WTC11 (cell line): ENCODE data around the gene IGSF9. TPM values are rescaled to one million over a fixed set of nuclear protein-coding genes. Genes with fewer than 3 reads are reported as not detected.

Source experiments
- ATAC-seq: fragments of 200-7000 bp; cut with Tn5 transposase; 2 replicates; pipeline ENCODE4 v1.10.0; 2021; ENCODE audit warnings: mild to moderate bottlenecking, moderate library complexity
- CTCF ChIA-PET: fragments of 300-600 bp; sonication (Branson Sonifier 250); formaldehyde crosslinking; loops from one replicate; lab custom pipeline; 2021; ENCODE audit warnings: antibody characterized with exemption; lab: Charles Lee
- POLR2A ChIA-PET: fragments of 350-600 bp; sonication (Branson Sonifier 250); formaldehyde crosslinking; loops from one replicate; lab custom pipeline; 2021; ENCODE audit warnings: antibody characterized with exemption; lab: Charles Lee
- DNase-seq: peaks from one replicate; pipeline ENCODE4 v3.0.0; 2021; ENCODE audit warnings: low spot score
- H3K27ac Mint-ChIP-seq: 2 replicates; pipeline ENCODE4 v1.8.0; 2021; ENCODE audit warnings: mixed read lengths
- H3K27me3 Mint-ChIP-seq: 2 replicates; pipeline ENCODE4 v1.8.0; 2021; ENCODE audit warnings: low read depth, mild to moderate bottlenecking, moderate library complexity, mixed read lengths
- H3K36me3 Mint-ChIP-seq: 2 replicates; pipeline ENCODE4 v1.8.0; 2021; ENCODE audit warnings: mixed read lengths
- H3K4me1 Mint-ChIP-seq: 2 replicates; pipeline ENCODE4 v1.8.0; 2022; ENCODE audit warnings: mixed read lengths
- H3K4me3 Mint-ChIP-seq: 2 replicates; pipeline ENCODE4 v1.8.0; 2021; ENCODE audit warnings: mild to moderate bottlenecking, moderate library complexity, mixed read lengths
- H3K9me3 Mint-ChIP-seq: 2 replicates; pipeline ENCODE4 v1.8.0; 2021; ENCODE audit warnings: mixed read lengths
- AR ChIP-seq: fragments of 250-450 bp; sonication (Bioruptor Pico); IDR thresholded peaks from 2 replicates; pipeline ENCODE4 v1.9.0; 2021; ENCODE audit warnings: mild to moderate bottlenecking
- ATF1 ChIP-seq: sonication (generic); formaldehyde crosslinking; IDR thresholded peaks from 2 replicates; pipeline ENCODE4 v1.8.1; 2023; ENCODE audit warnings: mild to moderate bottlenecking, moderate library complexity, missing genetic modification reagents
- CREB1 ChIP-seq: sonication (generic); formaldehyde crosslinking; IDR thresholded peaks from 2 replicates; pipeline ENCODE4 v1.8.0; 2023; ENCODE audit warnings: mild to moderate bottlenecking, missing genetic modification reagents
- ERG ChIP-seq: fragments of 250-450 bp; sonication (Bioruptor Pico); IDR thresholded peaks from 2 replicates; pipeline ENCODE4 v1.8.0; 2021; ENCODE audit warnings: mild to moderate bottlenecking
- GRHL2 ChIP-seq: fragments of 250-450 bp; sonication (Bioruptor Pico); IDR thresholded peaks from 2 replicates; pipeline ENCODE4 v1.8.0; 2022; ENCODE audit warnings: mild to moderate bottlenecking, moderate library complexity; ENCODE audit not compliant: insufficient replicate concordance, severe bottlenecking
- GTF2I ChIP-seq: fragments of 250-450 bp; sonication (Bioruptor Pico); conservative IDR thresholded peaks from 2 replicates; pipeline ENCODE4 v1.4.0; 2021; ENCODE audit warnings: mild to moderate bottlenecking
- HMGA2 ChIP-seq: fragments of 250-450 bp; sonication (Bioruptor Pico); IDR thresholded peaks from 2 replicates; pipeline ENCODE4 v1.4.0; 2021; ENCODE audit warnings: mild to moderate bottlenecking, moderate library complexity
- JAZF1 ChIP-seq: fragments of 250-450 bp; sonication (Bioruptor Pico); IDR thresholded peaks from 2 replicates; pipeline ENCODE4 v1.9.0; 2021; ENCODE audit warnings: moderate library complexity, mild to moderate bottlenecking, inconsistent platforms
- KAT7 ChIP-seq: sonication (generic); formaldehyde crosslinking; IDR thresholded peaks from 2 replicates; pipeline ENCODE4 v1.8.1; 2023; ENCODE audit warnings: missing genetic modification reagents, mild to moderate bottlenecking, borderline replicate concordance
- MLX ChIP-seq: sonication (generic); formaldehyde crosslinking; IDR thresholded peaks from 2 replicates; pipeline ENCODE4 v1.8.1; 2023; ENCODE audit warnings: mild to moderate bottlenecking, missing genetic modification reagents, moderate library complexity
- NR1H2 ChIP-seq: sonication (generic); formaldehyde crosslinking; IDR thresholded peaks from 2 replicates; pipeline ENCODE4 v1.9.0; 2021; ENCODE audit warnings: mild to moderate bottlenecking, moderate library complexity, missing genetic modification reagents
- PREB ChIP-seq: sonication (generic); formaldehyde crosslinking; IDR thresholded peaks from 2 replicates; pipeline ENCODE4 v1.8.1; 2022; ENCODE audit warnings: mild to moderate bottlenecking, missing genetic modification reagents, moderate library complexity, borderline replicate concordance
- SOX15 ChIP-seq: fragments of 250-450 bp; sonication (Bioruptor Pico); IDR thresholded peaks from 2 replicates; pipeline ENCODE4 v1.9.0; 2021; ENCODE audit warnings: mild to moderate bottlenecking
- SP1 ChIP-seq: sonication (generic); formaldehyde crosslinking; conservative IDR thresholded peaks from 2 replicates; pipeline ENCODE4 v1.8.1; 2022; ENCODE audit warnings: missing genetic modification reagents
- TEAD4 ChIP-seq: sonication (generic); formaldehyde crosslinking; IDR thresholded peaks from 2 replicates; pipeline ENCODE4 v1.8.0; 2022; ENCODE audit warnings: mild to moderate bottlenecking, missing genetic modification reagents
- ZBTB21 ChIP-seq: sonication (generic); formaldehyde crosslinking; IDR thresholded peaks from 2 replicates; pipeline ENCODE4 v1.8.1; 2023; ENCODE audit warnings: mild to moderate bottlenecking, missing genetic modification reagents, borderline replicate concordance
- ZMAT4 ChIP-seq: fragments of 250-450 bp; sonication (Bioruptor Pico); IDR thresholded peaks from 2 replicates; pipeline ENCODE4 v1.9.0; 2021; ENCODE audit warnings: mild to moderate bottlenecking
- ZNF121 ChIP-seq: sonication (generic); formaldehyde crosslinking; IDR thresholded peaks from 2 replicates; pipeline ENCODE4 v1.8.0; 2023; ENCODE audit warnings: missing genetic modification reagents
- ZNF219 ChIP-seq: sonication (generic); formaldehyde crosslinking; IDR thresholded peaks from 2 replicates; pipeline ENCODE4 v1.8.0; 2023; ENCODE audit warnings: missing genetic modification reagents, mild to moderate bottlenecking, borderline replicate concordance
- ZNF532 ChIP-seq: fragments of 250-450 bp; sonication (Bioruptor Pico); IDR thresholded peaks from 2 replicates; pipeline ENCODE4 v1.9.0; 2021; ENCODE audit warnings: mild to moderate bottlenecking, borderline replicate concordance
- total RNA-seq: library from RNA; stranded (reverse); gene quantifications from 3 replicates; pipeline ENCODE4 v1.2.3, GENCODE V29; 2021
- TF ChIP-seq, protein P1 (sequence below): sonication (generic); formaldehyde crosslinking; IDR thresholded peaks from 2 replicates; pipeline ENCODE4 v1.8.0; 2022; ENCODE audit warnings: missing genetic modification reagents

Gene IGSF9
- total RNA-seq, 1 experiment from 2014 or later: 16.4 TPM

GRCh38 chr1:159883134-159883533 is 62.3 kb downstream of the IGSF9 start (continued):
- TF ChIP-seq, protein P1, sequence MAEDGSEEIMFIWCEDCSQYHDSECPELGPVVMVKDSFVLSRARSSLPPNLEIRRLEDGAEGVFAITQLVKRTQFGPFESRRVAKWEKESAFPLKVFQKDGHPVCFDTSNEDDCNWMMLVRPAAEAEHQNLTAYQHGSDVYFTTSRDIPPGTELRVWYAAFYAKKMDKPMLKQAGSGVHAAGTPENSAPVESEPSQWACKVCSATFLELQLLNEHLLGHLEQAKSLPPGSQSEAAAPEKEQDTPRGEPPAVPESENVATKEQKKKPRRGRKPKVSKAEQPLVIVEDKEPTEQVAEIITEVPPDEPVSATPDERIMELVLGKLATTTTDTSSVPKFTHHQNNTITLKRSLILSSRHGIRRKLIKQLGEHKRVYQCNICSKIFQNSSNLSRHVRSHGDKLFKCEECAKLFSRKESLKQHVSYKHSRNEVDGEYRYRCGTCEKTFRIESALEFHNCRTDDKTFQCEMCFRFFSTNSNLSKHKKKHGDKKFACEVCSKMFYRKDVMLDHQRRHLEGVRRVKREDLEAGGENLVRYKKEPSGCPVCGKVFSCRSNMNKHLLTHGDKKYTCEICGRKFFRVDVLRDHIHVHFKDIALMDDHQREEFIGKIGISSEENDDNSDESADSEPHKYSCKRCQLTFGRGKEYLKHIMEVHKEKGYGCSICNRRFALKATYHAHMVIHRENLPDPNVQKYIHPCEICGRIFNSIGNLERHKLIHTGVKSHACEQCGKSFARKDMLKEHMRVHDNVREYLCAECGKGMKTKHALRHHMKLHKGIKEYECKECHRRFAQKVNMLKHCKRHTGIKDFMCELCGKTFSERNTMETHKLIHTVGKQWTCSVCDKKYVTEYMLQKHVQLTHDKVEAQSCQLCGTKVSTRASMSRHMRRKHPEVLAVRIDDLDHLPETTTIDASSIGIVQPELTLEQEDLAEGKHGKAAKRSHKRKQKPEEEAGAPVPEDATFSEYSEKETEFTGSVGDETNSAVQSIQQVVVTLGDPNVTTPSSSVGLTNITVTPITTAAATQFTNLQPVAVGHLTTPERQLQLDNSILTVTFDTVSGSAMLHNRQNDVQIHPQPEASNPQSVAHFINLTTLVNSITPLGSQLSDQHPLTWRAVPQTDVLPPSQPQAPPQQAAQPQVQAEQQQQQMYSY (CRISPR knock-in tag): no peak

DNA sequence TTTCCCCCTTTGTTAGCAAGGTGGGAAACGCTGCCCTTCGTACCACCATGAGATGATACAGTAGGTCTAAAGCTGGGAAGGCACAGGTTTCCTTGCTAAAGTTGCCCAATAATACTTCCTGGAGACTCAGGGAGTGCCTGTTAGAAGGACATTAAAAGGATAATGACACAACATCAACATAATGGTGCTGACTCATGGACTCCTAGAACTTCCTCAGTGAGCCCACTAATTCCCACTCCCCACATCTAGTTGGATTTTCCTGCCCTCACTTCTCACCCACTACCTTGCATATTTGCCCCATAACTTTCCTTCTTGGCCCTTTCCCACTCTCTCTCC is 62.9 kb downstream of the IGSF9 start:
- ATAC-seq: no peak

More for the DNA sequence above, 62.9 kb downstream of the IGSF9 start:
- H3K36me3 Mint-ChIP-seq: no peaks in the 10 kb centered on the region
- H3K4me1 Mint-ChIP-seq: no peaks in the 10 kb centered on the region
- no peaks in the 10 kb centered on the region for H3K9me3 Mint-ChIP-seq
- H3K27me3 Mint-ChIP-seq: no peaks in the 10 kb centered on the region
- no peak for DNase-seq
- ChIA-PET CTCF (interaction anchor here (0.9 to 1.7 kb wide), 3 partner anchors 10 to 84 kb away, joined by 3 to 4 read pairs (median 4); no protein-coding TSS in a partner anchor), POLR2A (no interaction called here)
- no peak for TF ChIP-seq ZNF219 (CRISPR knock-in tag)
- TF ChIP-seq KAT7 (CRISPR knock-in tag): no peak
- no peak for TF ChIP-seq TEAD4
- TF ChIP-seq ZNF121 (CRISPR knock-in tag): no peak
- TF ChIP-seq HMGA2 (CRISPR knock-in tag): no peak
- TF ChIP-seq PREB: no peak
- TF ChIP-seq GTF2I (CRISPR knock-in tag): no peak
- TF ChIP-seq AR (CRISPR knock-in tag): no peak
- TF ChIP-seq SOX15: no peak
- TF ChIP-seq JAZF1: no peak
- no peak for TF ChIP-seq NR1H2 (CRISPR knock-in tag)
- TF ChIP-seq ATF1: no peak
- no peak for TF ChIP-seq ERG (CRISPR knock-in tag)
- TF ChIP-seq MLX: no peak
- TF ChIP-seq ZBTB21 (CRISPR knock-in tag): no peak
- TF ChIP-seq GRHL2 (CRISPR knock-in tag): no peak
- no peak for TF ChIP-seq ZNF532
- no peak for TF ChIP-seq ZMAT4 (CRISPR knock-in tag)
- TF ChIP-seq CREB1 (CRISPR knock-in tag): no peak
- TF ChIP-seq SP1: no peak
- no peak overlapping the region for H3K27ac Mint-ChIP-seq
- no peak overlapping the region for H3K4me3 Mint-ChIP-seq
